Calu3 (cell line): ENCODE data around the gene ITPKB. TPM values are rescaled to one million over a fixed set of nuclear protein-coding genes. Genes with fewer than 3 reads are reported as not detected.
"Not testable (repeated sequence)": the region's sequence is repeated elsewhere in the genome, so short reads cannot be mapped to it uniquely, and the experiment has no call there.

Experiments used
- BruUV-seq: library from RNA; stranded (reverse); fragments of 400-500 nt; replicated peaks from 2 replicates; lab custom pipeline; 2021; lab: Mats Ljungman, UMichigan
- CTCF ChIA-PET: fragments of 300-600 bp; sonication (Branson Sonifier 250); formaldehyde crosslinking; loops from one replicate; lab custom pipeline; 2022; ENCODE audit warnings: antibody characterized with exemption; lab: Charles Lee
- DNase-seq: peaks from one replicate; pipeline ENCODE4 v3.0.0; 2022
- H3K27ac Mint-ChIP-seq: one replicate; pipeline ENCODE4 v1.8.0; 2022; ENCODE audit warnings: mixed read lengths; ENCODE audit not compliant: unreplicated experiment
- H3K27me3 Mint-ChIP-seq: one replicate; pipeline ENCODE4 v1.8.0; 2022; ENCODE audit warnings: mixed read lengths; ENCODE audit not compliant: unreplicated experiment
- H3K36me3 Mint-ChIP-seq: one replicate; pipeline ENCODE4 v1.8.0; 2022; ENCODE audit warnings: mild to moderate bottlenecking, moderate library complexity, mixed read lengths; ENCODE audit not compliant: insufficient read depth, unreplicated experiment
- H3K4me1 Mint-ChIP-seq: one replicate; pipeline ENCODE4 v1.8.0; 2022; ENCODE audit warnings: mild to moderate bottlenecking, low read depth, mixed read lengths; ENCODE audit not compliant: unreplicated experiment
- H3K4me3 Mint-ChIP-seq: one replicate; pipeline ENCODE4 v1.8.0; 2022; ENCODE audit warnings: mild to moderate bottlenecking, low read depth, moderate library complexity, mixed read lengths; ENCODE audit not compliant: unreplicated experiment
- H3K9me3 Mint-ChIP-seq: one replicate; pipeline ENCODE4 v1.8.0; 2022; ENCODE audit warnings: low read depth, mixed read lengths; ENCODE audit not compliant: unreplicated experiment
- CTCF ChIP-seq: fragments of 200-600 bp; IDR thresholded peaks from one replicate; pipeline ENCODE4 v1.8.0; 2022; ENCODE audit warnings: antibody characterized with exemption; ENCODE audit not compliant: unreplicated experiment
- intact Hi-C: fragments of 100-400 bp; cut with micrococcal nuclease; formaldehyde crosslinking; loops from one replicate; pipeline ENCODE4 v1.10.0; 2022; ENCODE audit not compliant: unreplicated experiment
- total RNA-seq: library from RNA; stranded (reverse); gene quantifications from 2 replicates; pipeline ENCODE4 v1.2.3, GENCODE V29; 2022

The ITPKB gene
- total RNA-seq, 1 experiment from 2014 or later, result 11.8 TPM

- Mint-ChIP-seq H3K9me3 (no peaks in the 10 kb centered on the region), H3K4me1 (peaks cover 20% of the 10 kb centered on the region), H3K27ac (no peak overlapping the region), H3K27me3 (no peaks in the 10 kb centered on the region), H3K36me3 (peaks cover 6% of the 10 kb centered on the region), H3K4me3 (no peak overlapping the region)
- no TSS peak for BruUV-seq
- DNase-seq, result no peak
- intact Hi-C loops, result no loop called here
- TF ChIP-seq CTCF, result no peak
- CTCF ChIA-PET, result no interaction called here
These were observed 98.6 kb downstream of the ITPKB start for GRCh38 chr1:226640321-226641136.

DNA sequence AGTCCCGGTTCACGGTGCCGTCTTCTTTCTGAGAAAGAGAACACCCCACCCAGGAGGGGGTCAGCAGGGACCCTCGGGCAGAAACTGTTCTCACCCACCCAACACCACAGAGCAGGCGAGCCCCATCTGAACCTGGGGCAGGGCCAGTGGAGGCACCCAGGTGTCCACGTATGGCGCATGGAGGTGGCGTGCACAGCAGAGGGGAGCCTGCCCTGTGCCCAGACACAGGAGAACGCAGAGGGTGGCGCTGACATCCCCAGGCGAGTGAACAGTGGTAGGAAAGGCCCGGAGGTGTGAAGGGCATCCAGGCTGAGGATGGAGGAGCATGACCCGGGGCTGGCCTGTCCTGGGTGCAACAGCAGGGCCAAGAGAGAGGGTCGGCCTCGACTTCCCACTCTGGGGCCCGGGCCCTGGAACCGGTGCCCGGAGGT, 99.4 kb downstream of the ITPKB start:
- H3K27ac Mint-ChIP-seq, result no peak overlapping the region
- no peak for DNase-seq
- H3K9me3 Mint-ChIP-seq, result no peaks in the 10 kb centered on the region
- no TSS peak for BruUV-seq
- TF ChIP-seq CTCF, result no peak
- CTCF ChIA-PET, result interaction anchor here (0.7 kb wide), 1 partner anchor 684 kb away, joined by 8 read pairs; no protein-coding TSS in a partner anchor
- intact Hi-C loops, result no loop called here
- no peaks in the 10 kb centered on the region for H3K27me3 Mint-ChIP-seq
- H3K36me3 Mint-ChIP-seq, result peaks cover 6% of the 10 kb centered on the region
- peaks cover 18% of the 10 kb centered on the region for H3K4me1 Mint-ChIP-seq
- H3K4me3 Mint-ChIP-seq, result no peak overlapping the region

GRCh38 chr1:226639206-226639605, 99.9 kb downstream of the ITPKB start:
- intact Hi-C loops, H3K27ac Mint-ChIP-seq, BruUV-seq, H3K36me3 Mint-ChIP-seq, H3K9me3 Mint-ChIP-seq, H3K27me3 Mint-ChIP-seq, H3K4me3 Mint-ChIP-seq, DNase-seq: not testable (repeated sequence)
- CTCF ChIA-PET, result interaction anchor here (0.7 to 1.6 kb wide), 2 partner anchors 13 to 685 kb away, joined by 4 to 8 read pairs; no protein-coding TSS in a partner anchor
- peaks cover 16% of the 10 kb centered on the region for H3K4me1 Mint-ChIP-seq

- H3K4me1 Mint-ChIP-seq, result peaks cover 10% of the 10 kb centered on the region
- no peaks in the 10 kb centered on the region for H3K9me3 Mint-ChIP-seq
- H3K4me3 Mint-ChIP-seq, result no peak overlapping the region
- TF ChIP-seq CTCF, result no peak
- no peaks in the 10 kb centered on the region for H3K27me3 Mint-ChIP-seq
- CTCF ChIA-PET, result interaction anchor here (0.5 to 1.6 kb wide), 2 partner anchors 12 to 14 kb away, joined by 4 to 5 read pairs; no protein-coding TSS in a partner anchor
- BruUV-seq, result no TSS peak
- no peak for DNase-seq
- intact Hi-C loops, result no loop called here
- peaks cover 6% of the 10 kb centered on the region for H3K36me3 Mint-ChIP-seq
- H3K27ac Mint-ChIP-seq, result no peak overlapping the region
These were observed 100.5 kb downstream of the ITPKB start for GRCh38 chr1:226638608-226639007.
